GM21723 (cell line): ENCODE measurements around the gene SEC24D.

Source experiments
- ATAC-seq: cut with Tn5 transposase; IDR thresholded peaks from one replicate; pipeline ENCODE4 v1.9.1; 2021; ENCODE audit warnings: mild to moderate bottlenecking, moderate library complexity; ENCODE audit not compliant: unreplicated experiment

SEC24D gene

DNA sequence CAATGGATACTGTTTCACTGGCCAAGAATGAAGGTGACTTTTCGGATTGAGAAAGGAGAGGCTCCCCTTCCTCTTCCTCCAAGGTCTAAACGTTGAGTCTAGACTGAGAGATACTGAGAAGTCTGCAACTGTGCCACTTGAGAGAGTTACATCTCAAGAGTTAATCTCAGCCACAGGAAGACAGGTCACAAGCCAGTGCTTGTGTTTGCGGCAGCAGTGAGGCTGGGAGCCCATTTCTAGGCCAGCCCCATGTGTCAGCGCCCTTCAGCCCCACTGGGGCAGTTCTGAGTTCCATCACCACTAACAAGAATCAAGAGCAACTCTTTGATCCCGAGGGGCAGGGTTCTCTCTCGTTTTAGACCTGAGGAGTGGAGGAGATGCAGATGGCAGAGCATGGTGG, 7.3 kb upstream of the SEC24D start:
- ATAC-seq, result no peak

DNA sequence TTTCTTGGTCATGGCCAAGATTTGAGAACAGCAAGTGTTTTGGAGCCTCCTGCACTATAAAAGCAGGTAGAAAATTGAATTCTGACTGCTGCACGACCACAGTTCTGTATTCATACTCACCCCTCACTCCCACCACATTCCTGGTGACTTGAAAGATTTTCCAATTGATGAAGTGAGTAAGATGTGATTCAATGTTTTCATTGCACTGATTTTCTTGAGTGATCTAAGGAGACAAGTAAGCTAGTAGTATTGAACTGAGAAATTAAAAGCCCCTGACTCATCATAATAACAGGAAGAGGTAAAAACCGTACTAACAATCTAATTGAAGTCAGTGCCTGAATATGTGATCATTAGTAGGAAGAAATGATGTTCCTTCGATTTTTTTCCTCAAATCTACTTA, 6.1 kb upstream of the SEC24D start:
- ATAC-seq, result no peak

DNA sequence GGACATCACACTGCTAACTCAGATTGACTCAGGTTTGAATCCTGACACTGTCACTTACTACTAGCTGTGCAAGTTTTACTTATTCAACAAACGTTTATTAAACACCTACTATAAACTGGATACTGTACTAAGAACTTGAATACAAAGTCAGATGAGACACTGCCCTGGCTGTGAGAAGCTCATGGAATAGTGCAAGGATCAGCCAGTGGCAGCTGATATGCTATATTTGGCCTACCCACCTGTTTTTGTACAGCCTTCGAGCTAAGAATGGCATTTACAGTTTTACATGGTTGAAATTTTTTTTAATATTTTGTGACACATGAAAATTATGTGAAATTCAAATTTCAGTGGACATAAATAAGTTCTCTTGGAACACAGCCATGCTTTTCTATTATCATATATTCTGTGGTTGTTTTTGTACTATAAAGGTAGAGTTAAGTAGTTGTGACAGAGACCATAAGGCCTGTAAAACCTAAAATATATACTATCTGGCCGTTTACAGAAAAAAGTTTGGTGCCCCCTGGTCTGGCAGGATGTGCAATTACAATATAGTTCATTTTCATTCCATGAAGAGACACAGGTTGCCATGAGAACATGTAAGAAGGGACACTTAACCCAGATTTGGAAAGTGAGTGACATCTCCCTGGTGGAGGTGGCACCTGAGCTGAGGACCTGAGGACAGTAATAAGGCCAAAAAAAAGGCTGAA, 3.4 kb upstream of the SEC24D start:
- ATAC-seq, result no peak

DNA sequence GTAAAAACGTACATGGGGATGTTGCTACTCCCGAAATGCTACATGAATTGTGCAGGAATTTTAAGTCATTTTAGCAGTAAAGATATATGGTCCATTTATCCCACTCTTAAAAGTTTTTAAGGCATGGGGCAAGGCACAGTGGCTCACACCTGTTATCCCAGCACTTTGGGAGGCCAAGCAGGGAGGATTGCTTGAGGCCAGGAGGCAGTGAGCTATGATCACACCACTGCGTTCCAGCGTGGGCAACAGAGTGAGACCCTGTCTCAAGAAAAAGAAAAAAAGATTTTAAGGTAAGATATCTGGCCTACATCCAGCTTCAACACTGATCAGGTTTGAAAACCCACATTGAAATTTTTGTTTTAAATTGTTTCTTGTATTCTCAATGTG, 1.2 kb upstream of the SEC24D start:
- ATAC-seq, result no peak

DNA sequence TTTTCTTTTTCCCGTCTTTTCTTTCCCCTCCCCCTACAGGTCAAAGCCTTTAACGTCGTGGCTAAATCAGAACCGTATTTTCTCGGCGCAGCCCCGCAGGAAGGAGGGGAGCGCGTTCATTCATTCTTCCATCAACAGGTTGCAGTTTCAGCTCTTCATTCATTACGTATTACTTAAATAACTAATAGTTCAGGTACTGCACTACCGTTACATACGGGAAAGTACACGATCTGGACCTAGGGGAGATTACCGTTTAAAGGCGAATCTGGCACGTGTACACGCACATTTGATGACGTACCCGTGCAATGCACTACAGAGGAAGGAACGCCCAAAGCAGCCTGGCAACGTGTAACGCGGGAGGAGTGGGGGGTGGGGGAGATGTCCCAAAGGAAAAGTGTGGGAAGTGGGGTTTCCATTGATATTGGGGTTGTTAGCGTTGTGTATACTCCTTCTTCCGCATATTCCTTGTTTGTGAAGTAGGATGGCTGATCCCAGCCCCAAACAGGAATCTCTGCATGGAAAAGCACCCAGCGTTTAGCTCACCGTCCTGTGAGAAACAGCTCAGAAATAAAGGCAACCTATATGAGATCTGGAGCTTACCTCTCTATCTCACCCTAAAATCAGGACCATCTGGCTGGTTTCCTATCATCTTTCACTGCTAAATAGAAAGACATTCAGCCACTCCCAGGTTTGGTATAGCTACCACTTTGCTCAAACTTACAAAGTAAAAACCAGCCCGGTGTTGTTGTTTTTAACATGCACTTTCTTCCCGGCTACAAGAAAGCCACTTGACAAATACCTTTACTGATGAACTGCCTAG, 585 bp upstream of the SEC24D start:
- ATAC-seq, result peak; percentile 44

DNA sequence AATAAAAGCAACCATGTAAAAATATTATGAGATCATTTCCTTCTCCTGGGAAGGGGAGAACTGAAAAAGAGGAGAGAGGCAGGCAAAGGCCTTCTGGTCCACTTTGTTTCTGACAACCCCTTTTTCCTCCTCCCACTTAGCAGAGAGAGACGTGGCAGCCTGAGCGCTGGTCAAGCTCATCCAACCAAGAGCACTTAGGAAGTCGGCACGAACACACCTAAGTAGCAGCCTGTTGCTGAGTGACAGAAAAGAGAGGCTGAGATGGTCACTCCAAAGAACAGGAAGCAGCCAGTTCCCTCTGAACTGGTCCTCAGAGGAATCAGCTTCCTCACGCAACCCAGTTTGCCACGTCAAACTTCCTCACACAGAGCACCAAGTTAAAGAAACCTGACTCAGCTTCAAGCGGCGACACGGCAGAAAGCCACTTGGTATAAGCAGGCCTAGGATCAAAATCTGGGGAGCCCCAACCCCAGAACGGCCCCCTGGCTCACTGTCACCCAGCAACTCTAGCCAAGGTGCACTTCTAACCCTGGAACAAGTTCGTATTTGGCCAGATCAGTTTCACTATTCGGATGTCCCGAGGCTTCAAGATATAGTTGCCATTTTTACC, 861 bp downstream of the SEC24D start:
- peak; percentile 71 for ATAC-seq

DNA sequence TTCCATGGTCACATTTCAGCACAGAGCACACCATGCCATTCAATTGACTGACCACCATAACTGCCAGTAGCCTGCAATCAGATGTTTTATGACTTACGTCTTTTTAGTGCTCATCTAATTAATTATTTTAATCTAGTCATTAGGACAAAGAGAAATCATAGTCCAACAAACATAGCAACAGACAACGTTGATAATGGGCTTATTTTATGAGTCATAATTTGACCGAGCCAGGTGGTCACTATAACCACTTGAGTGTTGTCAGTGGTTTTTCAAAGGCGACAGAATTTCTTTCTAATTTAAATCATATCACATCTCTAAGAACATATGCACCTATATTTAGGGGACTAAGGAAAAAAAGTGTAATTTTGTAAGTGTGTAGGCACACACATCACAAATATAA, 1.9 kb downstream of the SEC24D start:
- ATAC-seq, result no peak

DNA sequence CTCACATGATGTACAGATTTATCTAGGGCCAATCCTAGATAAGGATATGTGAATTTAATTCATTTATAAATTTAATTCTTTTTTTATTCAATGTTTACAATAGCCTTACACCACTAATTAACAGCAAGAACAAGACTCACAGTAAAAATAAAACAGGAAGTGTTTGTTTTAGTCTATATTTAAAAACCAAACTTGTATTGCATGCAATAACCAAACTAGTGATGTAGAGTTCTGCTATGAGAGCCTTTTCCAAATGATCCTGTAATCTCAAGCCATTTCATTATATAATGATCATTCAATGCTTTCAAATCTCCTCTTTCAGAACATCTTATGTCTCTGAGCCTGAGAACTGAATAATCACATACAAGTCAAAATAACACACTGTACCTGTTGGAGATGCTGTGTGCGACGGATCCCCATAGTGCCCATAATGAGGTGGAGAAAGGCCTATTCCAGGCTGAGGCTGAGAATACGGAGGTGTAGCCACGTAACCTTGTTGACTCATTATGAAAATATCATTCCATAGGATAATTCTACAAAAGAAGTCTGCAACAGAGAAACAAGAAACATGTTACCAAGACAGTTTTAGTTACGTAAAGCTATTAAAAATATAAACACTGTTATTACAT, 2.6 kb downstream of the SEC24D start:
- no peak for ATAC-seq

DNA sequence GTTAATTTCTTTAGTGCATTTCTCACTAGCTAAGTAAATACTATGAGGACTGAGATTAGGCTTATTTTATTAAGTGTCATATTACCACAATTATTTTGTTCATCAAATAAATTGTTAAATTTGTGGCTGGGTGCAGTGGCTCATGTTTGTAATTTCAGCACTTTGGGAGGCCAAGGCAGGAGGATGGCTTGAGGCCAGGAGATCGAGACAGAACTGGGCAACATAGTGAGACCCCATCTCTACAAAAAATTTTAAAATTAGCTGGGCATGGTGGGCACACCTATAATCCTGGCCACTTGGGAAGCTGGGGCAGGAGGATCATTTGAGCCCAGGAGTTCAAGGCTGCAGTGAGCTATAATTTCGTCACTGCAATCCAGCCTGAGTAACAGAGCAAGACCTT, 6.8 kb downstream of the SEC24D start:
- no peak for ATAC-seq

DNA sequence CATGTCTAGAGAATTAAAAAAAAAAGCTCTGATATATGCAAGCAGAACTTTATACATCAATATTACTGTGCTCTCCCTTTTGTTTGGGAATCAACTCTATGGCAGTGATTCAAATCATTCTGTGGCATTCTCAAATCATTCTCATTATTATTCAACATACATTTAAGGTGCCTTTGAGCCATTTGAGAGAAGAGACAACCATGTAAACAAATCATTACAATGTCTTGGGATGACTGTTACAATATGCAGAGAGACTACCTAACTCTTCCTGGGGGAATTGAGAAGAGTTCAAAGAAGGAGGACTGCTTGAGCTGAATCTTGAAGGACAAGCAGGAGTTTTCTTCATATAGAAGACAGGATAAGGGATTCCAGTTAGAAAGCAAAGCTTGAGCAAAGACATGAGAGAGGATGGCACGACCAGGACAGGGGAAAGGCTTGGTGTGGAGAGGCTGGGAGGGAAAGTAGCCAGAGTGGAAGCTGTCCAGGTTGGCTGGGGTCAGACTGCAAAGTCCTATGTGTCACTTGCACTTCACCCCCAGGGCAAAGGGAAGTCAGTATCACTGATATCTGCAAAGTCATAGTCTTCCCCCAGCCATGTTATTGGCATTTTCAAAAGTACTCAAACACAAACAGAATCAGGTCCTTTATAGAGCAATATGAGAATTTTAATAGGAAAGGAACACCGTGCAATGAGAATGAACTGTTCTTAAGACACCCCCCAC, 9.0 kb downstream of the SEC24D start:
- no peak for ATAC-seq

DNA sequence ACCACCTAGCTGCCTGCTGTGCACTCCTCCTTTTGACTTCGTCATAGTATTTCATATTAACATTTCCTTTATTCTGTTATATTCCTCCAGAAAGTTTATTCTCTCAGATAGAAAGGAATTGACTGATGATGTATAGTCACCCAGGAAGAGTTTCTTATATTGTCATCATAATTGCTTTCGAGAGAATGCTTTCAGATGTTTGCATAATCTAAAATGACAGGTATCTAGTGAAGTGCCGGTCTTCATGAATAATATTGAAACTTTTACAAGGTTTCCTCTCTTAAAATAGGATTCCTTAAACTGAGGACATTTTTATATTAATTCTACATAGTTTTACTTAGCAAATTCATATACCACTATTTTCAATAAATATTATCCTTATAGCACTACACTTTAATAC, 10.1 kb downstream of the SEC24D start:
- ATAC-seq, result peak; percentile 67

DNA sequence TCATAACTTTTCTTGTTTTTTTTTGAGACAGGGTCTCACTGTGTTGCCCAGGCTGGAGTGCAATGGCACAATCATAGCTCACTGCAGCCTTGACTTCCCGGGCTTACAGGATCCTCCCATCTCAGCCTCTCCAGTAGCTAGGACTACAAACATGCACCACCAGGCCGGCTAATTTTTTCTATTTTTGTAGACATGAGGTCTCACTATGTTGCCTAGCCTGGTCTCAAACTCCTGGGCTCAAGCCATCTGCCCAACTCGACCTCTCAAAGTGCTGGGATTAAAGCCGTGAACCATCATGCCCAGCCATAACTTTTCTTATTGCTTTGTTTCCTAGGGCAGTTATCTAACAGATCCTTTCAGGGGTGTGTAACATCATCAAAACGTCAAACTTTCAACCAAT, 11.8 kb downstream of the SEC24D start:
- ATAC-seq, result no peak

DNA sequence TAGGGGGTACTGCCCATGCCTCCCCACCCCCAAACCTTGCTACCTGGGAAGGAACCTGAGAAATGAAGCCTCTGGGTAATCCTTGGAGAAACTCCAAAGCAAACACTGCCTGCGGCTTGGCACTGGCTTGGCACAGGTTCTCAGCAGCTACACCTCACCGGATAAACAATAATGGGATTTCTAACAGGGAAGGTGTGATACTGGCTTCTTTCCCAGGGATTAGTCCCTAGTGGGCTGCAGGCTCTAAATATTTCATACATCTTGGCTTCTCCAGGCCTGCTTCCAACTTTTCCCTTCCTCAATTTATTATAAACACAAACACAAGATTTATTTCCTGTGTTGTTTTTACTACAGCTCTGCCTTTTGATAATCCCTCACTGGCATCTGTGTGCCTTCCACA, 12.5 kb downstream of the SEC24D start:
- no peak for ATAC-seq

DNA sequence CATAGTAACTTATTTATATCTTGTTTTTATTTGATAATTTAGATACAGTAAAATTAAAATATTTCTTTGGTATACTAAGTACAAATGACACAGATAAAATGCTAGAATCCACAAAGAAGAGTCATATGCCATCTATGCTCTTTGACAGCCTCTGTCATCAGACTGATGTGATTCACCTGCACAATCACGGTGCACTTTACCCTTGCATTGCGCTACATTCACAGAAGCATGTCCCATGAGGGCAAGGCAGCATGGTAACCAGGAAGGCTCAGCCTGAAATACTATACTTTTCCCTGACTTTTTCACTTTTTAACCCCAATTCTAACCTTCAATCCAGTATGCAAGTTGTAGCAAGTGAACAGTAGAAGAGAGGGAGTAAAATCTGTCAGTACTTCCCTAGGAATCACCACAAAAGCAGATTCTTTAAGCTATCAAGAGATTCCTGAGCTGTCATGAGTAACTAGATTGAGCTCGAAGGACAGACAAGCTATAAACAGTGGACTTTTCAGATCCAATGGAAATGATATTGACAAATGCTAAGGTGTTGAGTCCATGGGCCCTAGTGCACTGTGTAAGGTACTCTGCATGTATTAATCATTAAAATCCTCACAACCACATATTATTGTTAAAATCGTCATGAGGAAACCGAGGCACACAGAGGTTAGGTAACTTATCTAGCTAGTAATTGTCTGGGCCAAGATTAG, 14.2 kb downstream of the SEC24D start:
- ATAC-seq, result no peak

DNA sequence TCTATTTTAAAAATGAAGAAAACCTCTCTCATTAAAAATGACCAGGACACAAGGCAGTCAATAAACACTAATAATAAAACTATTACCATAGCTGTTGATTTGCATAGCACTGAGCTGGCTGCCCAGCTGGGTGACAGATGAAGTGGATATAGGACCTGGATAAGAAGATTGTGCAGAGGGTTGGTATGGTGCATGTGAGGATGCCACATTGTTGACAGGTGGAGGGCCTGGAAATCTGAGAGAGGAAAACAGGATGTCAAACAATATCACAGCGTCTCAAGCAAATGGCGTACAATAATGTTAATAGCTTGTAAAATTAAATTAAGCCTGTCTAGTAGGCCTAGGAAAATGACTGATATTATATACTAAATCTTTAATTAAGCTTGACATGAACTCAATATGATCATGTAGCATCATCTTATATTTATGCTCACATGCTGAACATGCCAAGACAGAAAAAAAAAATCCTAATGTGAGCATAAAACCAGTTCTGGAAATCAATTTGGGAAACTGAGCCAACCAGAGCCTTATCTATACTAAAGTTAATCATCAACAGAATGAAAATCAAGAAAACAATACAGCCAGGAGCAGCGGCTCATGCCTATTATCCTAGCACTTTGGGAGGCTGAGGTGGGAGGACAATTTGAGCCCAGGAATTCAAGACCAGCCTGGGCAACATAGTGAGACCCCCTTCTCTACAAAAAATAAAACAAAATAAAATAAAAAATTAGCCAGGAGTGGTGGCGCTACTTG, 18.6 kb downstream of the SEC24D start:
- no peak for ATAC-seq

DNA sequence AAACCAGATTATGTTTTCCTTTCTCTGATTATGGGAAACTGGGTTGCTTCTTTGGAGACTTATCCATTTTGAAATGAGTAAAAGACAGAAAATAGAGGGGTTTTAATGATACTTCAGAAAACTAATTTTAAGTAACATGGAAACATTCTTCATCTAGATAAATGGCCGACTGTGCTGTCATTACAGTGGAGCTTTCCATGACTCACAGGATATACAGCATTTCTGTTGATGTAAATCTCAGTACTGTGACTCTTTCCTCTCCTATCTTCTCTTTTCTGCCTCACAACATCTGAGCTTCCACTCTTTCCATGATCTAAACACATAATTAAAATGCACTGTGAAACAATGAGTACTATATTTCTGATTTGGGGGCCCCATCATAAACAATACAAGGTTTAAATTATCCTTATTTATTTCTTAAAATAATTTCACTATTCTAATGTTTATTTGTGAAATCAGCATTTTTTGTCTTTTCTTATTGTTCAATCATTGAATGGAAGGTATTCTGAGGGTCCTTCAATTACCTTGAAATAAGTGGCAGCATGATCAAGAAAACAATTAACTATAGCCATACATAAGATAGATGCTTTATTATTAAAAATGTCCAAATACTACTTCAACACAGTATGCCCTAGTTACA, 19.3 kb downstream of the SEC24D start:
- no peak for ATAC-seq

DNA sequence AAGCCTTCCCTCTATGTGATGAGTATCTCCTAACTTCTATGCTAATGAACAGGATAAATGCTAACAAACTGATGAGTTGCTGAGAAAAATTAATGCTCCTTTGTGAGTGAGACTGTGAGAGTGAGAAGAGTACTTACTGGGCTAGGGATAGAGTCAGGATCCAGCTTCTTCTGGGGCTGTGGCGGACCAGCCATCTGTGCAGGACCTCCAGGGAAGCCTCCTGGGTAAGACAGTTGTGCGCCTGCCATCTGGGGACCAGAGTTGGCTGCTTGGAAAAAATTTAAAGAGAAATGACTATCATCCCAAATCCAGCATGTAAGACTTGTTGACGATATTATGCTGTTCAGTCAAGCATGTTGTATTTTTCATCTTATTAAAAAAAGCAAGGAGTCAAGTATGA, 21.0 kb downstream of the SEC24D start:
- no peak for ATAC-seq

DNA sequence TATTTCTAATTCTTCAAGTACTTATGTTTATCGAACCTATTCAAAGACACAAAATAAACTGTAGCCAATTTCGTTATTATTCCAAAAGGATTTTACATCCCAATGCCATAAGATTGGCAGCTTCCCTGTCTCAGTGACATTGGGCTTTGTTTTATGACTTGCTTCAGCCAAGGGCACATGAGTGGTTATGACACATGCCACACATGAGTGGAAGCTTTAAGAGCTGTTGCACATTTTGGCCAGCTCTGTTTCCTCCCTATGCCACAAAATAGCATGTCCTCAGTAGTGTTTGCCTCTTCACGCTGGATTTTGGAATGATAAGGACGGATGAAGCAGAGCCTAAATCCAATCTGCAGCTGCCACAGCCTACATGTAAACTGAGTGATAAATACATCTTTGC, 21.9 kb downstream of the SEC24D start:
- no peak for ATAC-seq

DNA sequence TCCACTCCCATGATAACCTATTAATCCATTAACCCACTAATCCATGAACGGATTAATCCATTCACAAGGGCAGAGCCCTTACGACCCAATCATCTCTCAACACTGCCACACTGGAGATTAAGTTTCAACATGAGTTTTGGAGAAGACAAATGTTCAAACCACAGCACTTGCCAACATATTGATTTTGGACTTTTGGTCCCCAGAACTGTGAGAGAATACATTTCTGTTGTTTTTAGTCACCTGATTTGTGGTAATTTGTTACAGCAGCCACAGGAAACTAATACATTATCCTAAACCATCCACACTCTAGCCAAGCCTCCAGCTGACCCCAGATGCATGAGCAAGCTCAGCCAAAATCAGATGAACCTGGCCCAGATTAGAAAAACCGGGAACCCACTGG, 22.4 kb downstream of the SEC24D start:
- ATAC-seq, result no peak
